Pulmonary artery endothelial cell (primary cell): ENCODE results near the gene GOLGA8S. TPM values are rescaled to one million over a fixed set of nuclear protein-coding genes. Genes with fewer than 3 reads are reported as not detected.
"Not testable (repeated sequence)": the region's sequence is repeated elsewhere in the genome, so short reads cannot be mapped to it uniquely, and the experiment has no call there.

Experiments
- DNase-seq: peaks from one replicate; pipeline ENCODE4 v3.0.0-alpha.2; 2011; ENCODE audit warnings: low read depth, low spot score
- total RNA-seq: library from RNA; depleted of rRNA; stranded (reverse); fragments of >200 nt; gene quantifications from 2 replicates; pipeline ENCODE4 v1.2.3, GENCODE V29; 2014

GOLGA8S gene
- under 0.01 and 0.04 TPM in 2 replicates for total RNA-seq

DNA sequence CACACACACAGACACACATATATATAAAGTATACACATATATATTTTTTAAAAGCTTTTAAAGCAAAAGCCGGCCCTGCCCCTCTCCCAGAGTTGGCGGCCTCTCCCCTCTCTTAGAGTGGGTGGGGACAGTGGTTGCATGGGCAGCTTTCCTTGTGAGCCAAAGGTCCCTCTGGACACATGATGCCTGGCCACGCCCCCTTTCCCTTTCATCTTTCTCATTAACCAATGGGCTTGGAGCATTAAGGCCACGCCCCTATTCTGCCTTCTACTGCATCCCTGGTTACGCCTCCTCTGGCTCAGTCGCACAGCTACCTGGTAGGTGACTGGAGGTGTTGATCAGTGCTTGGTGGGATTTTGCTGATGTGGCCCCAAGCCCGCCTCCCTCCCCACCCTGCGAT lies at the start of gene GOLGA8S:
GOLGA8S (plus strand) TSS at position 301 of the 400 bp plus-strand sequence; CDS start at position 363, 62 bp downstream.
- DNase-seq, result not testable (repeated sequence)

GRCh38 chr15:23304805-23305204 lies 49.7 kb upstream of the GOLGA8S start:
- DNase-seq, result not testable (repeated sequence)

DNA sequence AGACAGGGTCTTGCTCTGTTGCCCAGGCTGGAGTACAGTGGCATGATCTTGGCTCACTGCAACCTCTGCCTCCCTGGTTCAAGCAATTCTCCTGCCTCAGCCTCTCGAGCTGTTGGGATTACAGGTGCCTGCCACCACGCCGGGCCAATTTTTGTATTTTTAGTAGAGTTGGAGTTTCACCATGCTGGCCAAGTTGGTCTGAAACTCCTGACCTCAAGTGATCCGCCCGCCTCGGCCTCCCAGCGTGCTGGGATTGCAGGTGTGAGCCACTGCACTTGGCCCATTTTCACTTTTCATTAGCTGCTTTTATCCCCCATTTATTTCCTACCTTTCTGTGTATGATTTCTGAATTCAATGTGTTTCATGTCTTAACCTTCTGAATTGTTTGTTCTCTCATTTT lies 48.6 kb upstream of the GOLGA8S start:
- not testable (repeated sequence) for DNase-seq

DNA sequence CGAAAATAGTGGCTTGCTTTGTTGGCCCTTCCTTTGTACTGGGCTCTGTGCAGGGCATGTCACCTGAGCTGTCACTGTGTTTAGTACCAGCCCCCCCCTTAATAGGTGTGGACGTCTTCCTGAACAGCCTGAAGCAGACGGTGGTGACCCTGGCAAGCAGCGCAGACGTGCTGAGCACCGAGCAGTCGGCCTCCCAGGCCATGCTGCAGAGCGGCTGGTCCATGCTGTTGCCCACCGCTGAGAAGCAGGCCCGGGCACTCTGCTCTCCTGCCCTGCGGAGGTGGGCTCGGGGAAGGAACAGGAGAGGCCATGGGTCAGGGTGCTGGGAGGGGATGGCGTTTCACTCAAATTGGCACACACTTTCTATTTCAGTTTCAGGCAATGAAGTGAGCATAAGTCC lies 43.3 kb upstream of the GOLGA8S start:
- not testable (repeated sequence) for DNase-seq

- not testable (repeated sequence) for DNase-seq
Observed at GRCh38 chr15:23334096-23334495, 20.5 kb upstream of the GOLGA8S start, which contains the start of gene GOLGA6L26. TSS of gene GOLGA6L26 (minus strand) at chr15:23334196. CDS start at chr15:23334135, 61 bp downstream.

DNA sequence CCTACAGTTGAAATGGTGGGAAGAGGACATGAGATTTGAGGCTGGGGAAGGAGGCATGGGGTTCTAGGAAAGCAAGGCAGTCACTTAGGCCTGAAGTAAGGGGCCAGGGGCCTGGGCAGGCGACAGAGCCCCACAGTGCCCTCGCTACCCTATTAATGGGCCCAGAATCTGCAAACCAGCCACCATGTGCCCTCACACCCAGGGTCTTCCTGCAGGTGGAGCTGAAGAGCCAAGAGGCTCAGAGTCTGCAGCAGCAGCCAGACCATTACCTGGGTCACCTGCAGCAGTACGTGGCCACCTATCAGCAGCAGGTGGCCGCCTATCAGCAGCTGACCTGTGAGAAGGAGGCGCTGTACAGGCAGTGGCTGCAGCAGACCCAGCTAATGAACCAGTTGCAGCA lies 8.1 kb downstream of the GOLGA8S start:
- not testable (repeated sequence) for DNase-seq

DNA sequence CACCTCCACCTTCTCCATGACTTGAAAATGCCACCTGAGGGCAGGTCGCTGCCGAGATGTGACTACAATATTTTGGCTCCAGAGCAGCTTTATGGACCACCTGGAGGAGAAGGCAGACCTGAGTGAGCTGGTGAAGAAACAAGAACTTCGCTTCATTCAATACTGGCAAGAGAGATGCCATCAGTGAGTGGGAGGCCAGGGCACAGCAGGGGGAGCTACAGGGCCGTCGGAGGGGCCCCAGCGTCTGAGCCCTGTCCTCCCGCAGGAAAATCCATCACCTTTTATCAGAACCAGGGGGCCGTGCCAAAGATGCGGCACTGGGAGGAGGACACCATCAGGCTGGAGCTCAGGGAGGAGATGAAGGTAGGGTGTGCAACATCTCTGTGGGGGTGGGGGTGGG lies 9.7 kb downstream of the GOLGA8S start:
- DNase-seq, result not testable (repeated sequence)

DNA sequence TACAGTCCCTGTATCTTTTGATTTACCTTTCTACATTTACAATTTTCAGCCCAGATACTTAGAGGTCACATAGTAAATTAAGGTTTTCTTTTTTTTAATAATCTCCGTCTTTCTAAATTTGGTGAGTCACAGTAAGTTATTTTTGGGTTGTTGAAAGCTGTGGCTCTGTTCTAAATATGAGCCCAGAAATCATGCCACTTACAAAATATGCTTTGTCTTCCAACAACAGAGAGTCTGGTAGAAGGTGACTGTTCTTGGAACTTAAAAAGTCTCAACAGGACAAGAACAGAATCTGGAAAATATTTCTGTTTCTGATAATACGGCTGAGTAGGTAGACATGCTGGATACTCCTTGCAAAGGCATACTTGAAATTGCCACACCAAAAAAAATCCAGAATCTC lies 16.0 kb downstream of the GOLGA8S start:
- DNase-seq, result no peak

DNA sequence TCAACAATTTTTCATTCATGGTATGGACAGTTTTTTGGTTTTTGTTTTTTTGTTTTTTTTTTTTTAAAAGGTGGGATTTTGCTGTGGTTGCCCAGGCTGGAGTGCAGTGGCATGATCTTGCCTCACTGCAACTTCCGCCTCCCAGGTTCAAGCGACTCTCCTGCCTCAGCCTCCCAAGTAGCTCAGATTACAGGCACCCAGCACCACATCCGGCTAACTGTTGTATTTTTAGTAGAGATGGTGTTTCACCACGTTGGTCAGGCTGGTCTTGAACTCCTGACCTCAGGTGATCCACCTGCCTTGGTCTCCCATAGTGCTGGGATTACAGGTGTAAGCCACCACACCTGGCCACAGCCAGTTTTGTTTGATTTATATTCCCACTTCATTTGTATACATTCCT lies 16.6 kb downstream of the GOLGA8S start:
- not testable (repeated sequence) for DNase-seq

- DNase-seq, result not testable (repeated sequence)
Observed at GRCh38 chr15:23371868-23372267, 17.3 kb downstream of the GOLGA8S start.

DNA sequence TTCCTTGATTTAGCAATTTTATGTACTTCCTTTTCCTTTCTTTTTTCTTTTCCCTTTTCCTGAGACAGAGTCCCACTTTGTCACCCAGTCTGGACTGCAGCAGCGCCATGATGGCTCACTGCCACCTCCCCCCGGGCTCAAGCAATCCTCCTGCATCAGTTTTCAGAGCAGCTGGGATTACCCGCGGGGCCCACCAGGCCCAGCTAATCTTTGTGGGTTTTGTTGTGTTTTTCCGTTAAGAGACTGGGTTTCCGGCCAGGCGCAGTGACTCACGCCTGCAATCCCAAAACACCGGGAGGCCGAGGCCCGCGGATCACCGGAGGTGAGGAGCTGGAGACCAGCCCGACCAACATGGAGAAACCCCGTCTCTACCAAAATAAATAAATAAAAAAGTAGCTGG lies 17.7 kb downstream of the GOLGA8S start:
- no peak for DNase-seq

DNA sequence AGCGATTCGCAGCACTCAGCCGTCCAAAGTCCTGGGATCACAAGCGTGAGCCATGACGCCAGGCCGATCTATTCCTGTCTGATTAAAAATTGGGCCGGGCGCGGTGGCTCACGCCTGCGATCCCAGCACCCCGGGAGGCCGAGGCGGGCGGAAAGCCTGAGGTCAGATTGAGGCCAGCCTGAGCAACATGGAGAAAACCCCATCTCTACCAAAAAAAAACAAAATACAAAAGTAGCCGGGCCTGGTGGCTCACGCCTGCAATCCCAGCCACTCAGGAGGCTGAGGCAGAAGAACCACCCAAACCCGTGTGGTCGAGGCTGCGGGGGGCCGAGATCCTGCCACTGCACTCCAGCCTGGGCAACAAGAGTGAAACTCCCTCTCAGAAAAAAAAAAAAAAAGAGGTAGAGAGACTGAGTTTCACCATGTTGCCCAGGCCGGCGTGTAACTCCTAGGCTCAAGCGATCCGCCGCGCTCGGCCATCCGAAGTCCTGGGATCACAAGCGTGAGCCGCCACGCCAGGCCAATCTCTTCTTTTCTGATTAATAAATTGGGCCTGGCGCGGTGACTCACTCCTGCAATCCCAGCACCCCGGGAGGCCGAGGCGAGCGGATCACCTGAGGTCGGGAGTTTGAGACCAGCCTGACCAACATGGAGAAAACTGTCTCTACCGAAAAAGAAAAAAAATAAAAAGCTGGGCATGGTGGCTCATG lies 18.5 kb downstream of the GOLGA8S start:
- DNase-seq, result not testable (repeated sequence)

- DNase-seq, result not testable (repeated sequence)
Observed at GRCh38 chr15:23374226-23374625, 19.7 kb downstream of the GOLGA8S start.

DNA sequence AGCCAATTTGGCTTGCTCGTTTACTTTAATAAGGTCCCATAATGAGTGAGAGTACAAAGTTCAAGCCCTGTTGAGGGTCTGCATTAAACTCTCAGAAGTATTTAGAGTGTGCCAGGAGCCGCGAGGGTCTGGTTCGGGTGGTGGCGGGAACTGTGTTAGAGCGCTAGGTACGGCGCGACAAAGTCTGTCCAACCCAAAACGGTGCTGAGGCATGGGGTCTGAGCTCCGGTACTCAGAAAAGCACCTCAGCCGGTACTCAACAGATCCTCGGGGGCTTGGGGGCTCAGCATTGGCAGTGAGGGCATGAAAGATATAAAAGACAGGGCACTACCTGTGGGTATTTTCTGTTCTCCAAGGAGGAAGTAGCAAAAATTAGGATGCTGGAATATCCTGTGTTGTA lies 24.4 kb downstream of the GOLGA8S start:
- DNase-seq, result not testable (repeated sequence)

DNA sequence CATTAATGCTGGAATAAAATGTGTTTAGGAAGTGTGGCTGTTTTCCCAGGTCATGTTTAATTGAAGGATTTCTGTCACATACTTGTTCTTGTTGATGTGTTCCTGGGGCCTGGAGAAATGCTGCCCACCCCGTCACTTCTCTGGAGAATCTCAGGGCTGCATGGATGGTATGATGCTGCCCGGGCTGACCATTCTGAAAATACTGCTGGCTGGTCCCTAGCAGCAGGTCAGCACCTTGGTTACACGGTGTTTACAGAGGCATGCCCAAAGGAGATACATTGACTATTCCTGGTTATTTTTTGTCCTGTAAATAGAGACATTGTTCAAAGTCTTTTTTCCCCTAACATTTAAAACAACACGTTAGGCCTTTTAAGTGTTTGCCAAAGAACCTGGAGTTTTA lies 26.2 kb downstream of the GOLGA8S start:
- DNase-seq, result not testable (repeated sequence)

DNA sequence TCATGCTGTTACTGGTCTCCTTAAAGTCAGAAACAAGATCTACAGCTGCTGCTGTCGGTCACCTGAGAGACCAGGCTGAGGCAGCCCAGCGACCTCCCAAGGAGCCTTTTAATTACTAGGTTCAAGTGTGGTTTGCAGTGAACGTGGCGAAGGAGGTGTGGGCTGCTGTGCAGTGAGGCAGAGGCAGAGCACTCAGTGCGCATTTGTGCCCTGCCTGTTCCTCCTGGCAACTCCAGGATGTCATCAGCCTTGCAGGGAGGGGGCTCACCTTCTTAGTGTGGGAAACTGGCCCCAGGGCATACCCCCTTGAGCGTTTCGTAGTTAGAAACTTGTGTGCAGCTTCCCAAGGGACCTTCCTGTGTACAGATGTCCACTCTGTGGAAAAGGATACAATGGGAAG lies 26.6 kb downstream of the GOLGA8S start:
- DNase-seq, result not testable (repeated sequence)

- no peak for DNase-seq
Observed at GRCh38 chr15:23384371-23384770, 29.8 kb downstream of the GOLGA8S start.

DNA sequence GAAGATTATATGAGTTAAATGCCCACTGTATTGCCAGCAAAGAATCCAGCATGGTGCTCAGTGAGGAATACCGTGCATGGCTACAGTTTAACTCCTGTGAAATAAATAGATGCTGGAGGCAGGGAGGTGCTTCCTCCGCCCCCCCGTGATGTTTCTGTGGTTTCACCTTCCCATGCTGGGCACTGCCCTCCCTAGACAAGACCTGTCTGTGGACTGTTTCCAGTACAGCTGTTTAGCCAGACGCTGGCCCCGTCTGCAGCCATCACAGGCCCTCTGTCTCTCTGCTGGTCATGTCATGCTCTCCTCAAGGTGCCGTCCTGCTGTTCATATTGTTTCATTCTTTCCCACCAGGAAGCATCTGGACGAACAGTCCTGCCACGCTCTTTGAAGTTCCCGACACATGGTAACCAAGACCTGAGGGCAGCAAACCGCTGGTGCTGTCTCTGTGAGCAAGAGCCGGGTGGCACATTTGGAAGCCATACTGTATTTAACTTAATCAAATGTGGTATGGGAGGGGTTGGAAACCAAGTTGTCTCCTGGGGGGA lies 31.4 kb downstream of the GOLGA8S start:
- no peak for DNase-seq

DNA sequence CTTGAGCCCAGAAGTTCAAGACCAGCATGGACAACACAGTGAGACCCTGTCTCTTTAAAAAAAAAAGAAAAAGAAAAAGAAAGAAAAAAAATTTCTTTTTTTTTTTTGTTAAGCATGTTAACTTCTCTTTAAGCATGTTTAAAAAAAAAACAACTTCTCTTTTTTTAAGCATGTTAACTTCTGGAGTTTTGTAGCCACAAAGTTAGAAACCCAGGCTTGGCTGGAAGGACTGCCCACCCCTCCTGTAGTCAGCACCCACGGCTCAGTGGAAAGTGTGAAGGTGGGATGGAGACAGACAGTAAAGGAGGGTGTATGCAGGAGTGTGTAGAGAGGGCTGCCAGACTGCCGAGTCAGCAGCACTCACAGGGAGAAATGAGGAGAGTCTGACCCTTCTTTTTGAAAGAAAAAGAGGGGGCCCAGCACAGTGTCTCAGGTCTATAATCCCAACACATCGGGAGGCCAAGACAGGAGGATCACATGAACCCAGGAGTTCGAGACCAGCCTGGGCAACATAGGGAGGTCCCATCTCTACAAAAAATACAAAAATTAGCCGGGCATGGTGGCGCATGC lies 33.2 kb downstream of the GOLGA8S start:
- no peak for DNase-seq

GRCh38 chr15:23395030-23395692 lies 40.6 kb downstream of the GOLGA8S start:
- no peak for DNase-seq

DNA sequence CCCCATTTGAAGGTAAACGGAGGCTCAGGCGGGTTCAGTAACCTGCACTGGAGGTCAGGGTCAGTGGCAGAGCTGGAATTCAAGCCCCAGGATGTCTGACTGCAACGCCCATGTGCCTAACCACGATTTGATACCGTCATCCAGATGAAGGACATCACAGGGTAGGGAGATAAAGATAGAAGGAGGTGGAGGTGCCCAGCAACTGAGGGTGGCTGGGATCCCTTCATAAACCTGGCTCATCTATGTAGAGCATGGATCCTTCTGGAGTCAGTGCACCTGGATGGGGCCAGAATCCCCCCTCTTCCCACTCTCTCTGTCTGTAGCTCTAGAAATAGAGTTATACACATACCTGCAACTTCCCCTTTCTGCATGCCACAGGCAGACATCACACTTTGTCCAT lies 41.3 kb downstream of the GOLGA8S start:
- DNase-seq, result no peak

DNA sequence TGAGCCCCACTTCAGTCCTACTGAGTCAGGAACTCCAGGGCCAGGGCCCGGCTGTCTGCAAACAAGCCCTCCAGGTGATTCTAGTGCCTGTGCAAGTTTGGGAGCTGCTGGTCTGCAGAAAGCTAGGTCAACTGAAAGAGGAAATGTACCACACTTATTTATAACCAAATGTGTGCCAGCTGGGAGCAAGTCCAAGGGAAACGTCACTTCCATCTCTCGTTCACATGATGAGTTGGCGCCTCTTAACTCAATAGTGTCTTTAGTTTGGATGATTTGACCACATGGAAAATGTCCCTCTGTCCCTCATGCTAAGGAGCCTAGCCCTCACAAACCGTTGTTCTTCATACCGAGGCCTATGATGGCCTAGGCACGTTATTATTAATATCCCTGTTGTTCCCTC lies 43.2 kb downstream of the GOLGA8S start:
- DNase-seq, result no peak
